GM18517 (cell line): ENCODE data around the gene TTC7B.

Source experiments
- ATAC-seq: cut with Tn5 transposase; IDR thresholded peaks from one replicate; pipeline ENCODE4 v1.9.1; 2021; ENCODE audit warnings: mild to moderate bottlenecking, moderate library complexity; ENCODE audit not compliant: unreplicated experiment

The TTC7B gene

DNA sequence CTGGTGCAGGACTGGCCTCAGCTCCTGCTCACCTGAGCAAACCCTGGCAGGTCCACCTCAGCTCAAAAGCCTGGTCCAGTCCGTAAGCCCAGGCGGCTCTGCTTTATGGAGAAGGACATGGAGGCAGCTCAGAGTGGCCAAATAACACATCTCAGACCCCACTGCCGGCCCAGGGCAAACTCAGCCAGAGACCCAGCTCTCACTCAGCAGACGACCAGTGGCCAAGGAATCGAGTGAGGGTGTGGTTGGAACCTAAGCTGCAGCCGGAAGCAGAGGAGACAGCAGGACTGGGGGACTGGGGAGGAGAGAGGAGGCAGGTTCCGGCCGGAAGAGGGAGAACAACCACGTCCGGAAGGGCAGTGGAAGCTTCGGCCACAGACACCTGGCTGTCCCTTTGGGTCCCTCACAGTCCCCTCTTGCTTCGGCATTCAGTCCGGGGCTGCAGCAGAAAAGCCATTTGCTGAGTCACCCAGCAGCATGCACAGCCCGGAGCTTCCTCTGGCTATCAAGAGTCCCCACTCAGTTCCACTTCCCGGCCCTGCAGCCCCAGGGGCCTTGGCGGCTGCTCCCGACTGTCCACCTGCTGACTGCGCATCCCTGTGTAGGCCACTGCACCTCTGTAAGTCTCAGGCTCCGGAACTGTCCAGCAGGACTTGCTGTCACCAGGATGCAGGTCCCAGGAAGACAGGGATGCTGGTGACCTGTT, 315.4 kb downstream of the TTC7B start:
- no peak for ATAC-seq

DNA sequence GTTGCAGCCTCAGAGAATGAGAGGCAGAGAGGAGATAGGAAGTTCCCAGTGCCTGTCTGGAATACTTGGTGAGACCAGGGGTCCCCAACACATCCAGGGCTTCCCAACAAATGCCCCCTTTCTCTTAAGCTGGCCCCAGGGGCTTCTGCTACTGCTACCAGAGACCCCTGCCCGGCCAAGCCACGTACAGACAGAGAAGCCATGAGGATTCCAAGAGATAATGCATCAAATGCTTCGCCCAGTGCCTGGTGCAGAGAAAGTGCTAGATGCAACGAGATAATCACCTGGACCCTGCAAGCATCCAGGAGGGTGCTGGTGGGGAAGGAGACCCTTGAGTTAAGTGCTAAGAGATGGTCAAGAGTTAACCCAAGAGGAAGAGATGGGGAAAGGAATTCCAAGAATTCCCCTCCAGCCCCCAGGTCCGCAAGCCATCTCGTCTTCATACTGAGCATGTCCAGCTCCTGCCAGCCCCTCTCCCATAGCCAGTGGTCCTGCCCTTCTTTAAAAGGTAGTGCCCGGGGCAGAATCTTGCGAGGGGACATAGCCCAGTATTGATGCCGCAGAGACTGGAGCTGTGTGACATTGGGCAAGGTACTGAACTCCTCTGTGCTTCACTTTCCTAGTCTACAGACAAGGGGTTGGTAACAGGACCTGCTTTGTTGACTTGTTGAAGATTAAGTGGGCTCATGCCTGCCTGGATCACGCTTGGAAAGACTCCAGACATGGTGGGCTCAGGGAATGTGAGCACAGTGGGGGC, 316.1 kb downstream of the TTC7B start:
- no peak for ATAC-seq

DNA sequence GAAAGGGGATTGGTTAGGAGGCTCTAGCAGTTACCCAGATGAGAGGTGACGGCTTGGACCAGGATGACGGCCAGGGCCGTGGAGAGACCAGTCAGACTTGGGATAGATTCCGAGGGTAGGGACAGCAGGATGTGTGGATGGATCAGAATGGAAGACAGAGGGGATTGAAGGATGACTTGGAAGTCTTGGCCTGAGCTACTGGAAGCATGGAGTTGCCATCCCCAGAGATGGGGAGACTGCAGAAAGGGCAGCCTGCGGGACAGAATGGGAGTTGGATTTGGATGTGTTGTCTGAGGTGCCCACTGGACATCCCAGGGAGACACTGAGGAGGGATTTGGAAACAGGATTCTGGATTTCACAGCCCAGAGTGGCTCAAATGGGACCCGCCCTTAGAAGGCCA, 317.1 kb downstream of the TTC7B start:
- ATAC-seq, result no peak

DNA sequence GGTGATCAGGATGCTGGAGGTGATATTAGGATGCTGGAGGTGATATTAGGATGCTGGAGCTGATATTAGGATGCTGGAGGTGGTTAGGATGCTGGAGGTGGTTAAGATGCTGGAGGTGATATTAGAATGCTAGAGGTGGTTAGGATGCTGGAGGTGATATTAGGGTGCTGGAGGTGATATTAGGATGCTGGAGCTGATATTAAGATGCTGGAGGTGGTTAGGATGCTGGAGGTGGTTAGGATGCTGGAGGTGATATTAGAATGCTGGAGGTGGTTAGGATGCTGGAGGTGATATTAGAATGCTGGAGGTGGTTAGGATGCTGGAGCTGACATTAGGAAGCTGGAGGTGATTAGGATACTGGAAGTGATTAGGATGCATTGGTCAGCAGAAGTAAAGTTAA, 318.0 kb downstream of the TTC7B start:
- no peak for ATAC-seq

DNA sequence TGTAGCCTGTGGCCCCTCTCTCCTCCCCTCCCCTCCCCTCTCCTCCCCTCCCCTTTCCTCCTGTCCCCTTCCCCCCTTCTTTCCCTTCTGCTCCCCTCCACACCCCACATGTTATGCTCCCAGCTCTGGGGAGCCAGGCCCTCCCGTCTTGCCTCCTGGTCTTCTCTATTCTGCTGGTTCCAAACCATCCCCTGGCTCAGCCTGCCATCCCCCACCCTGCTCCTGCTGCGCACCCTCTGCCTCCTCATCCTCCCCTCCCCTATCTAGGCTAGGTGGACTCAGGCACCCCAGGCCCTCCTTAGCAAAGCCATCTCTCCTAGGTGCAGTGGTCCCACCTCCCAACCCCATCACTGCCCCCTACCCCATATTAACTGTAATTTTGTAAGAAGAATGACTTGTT, 319.9 kb downstream of the TTC7B start:
- ATAC-seq, result no peak

DNA sequence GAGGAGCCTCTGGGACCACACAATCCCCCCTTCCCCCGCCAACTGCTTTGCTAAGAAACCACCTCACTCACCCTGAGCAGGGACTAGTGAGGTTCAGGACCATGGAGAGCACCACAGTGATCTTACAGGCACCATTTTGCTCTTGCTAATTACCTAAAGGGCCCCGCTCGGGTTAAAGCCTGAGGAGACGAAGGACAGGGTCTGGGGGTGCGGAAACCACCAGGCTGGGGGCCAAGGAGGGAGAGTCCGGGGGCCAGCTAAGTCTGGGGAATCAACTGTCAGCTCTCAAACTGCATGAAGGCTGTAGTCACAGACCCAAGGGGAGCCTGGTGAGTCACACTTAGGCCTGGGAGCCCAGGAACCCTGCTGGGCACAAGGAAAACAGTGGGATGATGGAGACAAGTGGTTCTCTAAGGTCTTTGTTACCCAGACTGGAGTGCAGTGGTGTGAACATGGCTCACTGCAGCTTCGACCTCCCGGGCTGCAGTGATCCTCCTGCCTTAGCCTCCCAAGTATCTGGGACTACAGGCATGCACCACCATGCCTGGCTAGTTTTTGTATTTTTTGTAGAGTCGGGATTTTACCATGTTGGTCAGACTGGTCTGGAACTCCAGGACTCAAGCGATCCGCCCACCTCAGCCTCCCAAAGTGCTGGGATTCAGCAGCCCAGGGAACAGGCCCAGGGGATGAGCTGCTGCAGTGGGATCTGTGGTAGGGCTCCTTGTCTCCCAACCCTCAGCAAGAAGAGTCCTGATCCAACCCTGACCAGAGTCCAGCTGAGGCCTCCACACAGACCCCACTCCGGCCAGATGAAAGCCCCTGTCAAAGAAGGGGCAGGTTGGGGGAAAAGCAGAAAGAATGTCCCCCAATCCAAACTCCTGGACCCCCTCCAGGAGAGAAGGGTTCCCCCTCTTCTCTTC, 320.6 kb downstream of the TTC7B start:
- no peak for ATAC-seq

DNA sequence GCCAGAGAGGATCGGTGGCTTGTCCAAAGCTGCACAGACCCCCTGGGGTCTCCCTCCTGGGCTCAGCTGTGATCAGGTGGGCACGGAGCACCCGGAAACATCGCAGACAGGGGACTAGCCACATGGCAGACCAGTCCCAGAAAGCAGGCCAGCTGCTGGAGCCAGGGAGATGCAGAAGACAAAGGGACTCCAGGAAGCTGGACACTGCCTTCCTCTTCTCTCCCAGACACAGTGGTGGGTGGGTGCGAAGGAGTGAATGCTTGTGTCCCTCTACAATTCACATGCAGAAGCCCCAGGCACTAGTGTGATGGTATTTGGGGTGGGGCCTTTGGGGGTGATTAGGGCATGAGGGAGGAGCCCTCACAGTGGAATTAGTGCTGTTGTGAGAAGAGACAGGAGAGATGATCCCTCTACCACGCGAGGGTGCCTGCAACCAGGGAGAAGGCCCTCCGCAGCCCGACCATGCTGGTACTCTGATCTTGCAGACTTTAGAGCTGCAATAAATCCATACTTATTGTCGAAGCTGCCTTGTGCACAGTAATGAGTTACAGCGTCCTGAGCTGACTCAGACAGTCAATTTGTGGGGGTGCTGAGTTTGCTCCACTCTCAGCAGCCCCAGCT, 324.2 kb downstream of the TTC7B start:
- ATAC-seq, result no peak

DNA sequence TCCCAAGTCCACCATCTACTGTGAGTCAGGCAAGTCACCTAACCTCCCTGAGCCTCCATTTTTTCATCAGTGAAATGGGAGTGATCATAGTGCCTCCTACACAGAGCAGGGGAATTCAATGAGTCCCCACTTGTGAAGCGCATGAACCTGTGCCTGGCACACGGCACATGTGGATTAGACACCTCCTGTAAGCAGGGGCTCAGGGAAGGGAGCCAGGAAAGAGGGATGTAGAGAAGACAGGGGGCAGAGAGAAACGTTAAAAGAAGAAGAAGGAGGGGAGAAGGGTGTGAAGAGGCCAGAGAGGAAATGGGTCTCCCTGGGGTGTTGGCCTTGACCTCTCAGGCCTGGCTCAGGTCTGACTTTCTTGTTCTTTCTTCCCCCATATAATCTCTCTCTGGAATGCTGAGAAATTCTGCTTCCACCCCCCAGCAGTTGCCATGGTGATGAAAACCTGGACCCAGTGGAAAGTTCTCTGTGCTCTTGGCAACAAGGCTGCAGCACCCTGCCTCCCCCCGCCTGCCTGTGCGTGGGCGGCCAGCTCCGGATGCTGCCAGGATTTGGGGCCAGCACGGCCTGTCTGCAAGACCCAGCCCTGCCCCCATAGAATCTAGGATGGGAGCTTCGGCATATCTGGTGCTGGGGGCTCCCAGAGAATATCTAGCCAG, 324.9 kb downstream of the TTC7B start:
- no peak for ATAC-seq

DNA sequence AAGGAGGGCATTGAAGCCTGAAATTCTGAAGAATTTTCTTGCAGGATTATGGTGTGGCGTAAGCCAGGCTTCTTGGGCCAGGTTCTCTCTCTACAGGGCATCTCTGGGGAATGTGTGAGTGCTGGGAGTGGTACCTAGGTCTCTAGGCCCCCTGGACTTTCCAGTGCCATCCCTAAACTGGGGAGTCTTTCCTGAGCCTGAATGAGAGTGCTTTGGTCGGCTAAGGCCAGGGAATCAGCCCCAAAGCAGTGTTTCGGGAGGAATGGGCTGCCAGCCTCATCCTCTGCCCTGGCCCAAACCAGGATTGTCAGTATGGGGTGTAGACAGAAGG, 325.5 kb downstream of the TTC7B start:
- no peak for ATAC-seq

DNA sequence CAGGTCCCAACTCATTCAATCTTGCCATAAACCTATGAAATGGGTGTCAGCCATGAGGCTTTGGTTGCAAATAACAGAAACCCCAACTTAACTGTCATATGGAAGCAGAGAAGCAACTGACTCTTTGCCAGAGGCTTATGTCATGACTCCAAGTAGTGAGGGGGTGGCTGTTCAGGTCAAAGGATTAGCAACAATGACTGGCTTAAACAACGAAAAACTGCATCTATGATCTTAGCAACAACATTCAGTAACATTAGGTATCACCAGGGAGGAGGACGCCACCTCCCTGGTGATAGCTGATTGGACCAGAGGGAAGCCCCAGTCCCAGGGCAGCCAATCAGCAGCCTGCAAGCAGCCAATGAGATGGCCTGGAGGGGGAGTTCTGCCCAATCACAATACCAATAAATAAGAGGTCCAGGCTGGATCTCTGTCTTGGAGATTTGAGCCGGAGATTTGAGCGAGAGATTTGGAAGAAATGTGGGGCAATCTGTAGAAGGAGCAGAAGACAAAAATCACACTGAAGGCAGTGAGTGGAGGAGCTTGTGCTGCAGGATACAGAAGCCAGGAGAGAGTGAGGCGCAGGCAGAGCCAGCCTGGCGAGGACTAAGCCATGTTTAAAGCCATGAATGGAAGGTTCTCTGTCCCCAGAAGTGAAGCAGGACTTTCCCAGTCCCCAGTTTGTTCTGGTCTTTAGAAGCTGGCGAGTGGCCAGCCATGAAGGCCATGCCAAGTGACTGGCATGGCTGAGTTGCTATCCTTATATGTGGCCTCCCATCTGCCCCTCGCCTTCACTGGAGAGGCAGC, 326.1 kb downstream of the TTC7B start:
- no peak for ATAC-seq

DNA sequence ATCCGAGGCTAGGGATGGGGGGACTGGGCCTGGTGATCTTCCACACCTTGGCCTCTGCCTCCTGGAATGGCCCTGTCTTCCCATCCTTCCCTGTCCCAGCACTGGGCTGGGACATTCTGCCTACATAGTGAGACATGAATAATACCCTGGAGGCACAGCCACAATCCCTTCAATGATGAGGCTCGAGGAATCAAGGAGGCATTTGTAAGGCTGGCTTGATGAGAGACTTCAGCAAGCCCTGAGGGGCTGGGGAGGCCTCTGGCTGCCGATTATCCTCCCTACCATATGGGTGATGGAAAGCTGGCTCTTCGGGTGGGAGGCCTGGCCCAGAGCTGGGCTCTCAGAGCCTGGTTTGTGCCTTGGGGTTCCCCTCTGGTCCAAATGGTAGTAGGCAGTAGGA, 326.9 kb downstream of the TTC7B start:
- ATAC-seq, result no peak

DNA sequence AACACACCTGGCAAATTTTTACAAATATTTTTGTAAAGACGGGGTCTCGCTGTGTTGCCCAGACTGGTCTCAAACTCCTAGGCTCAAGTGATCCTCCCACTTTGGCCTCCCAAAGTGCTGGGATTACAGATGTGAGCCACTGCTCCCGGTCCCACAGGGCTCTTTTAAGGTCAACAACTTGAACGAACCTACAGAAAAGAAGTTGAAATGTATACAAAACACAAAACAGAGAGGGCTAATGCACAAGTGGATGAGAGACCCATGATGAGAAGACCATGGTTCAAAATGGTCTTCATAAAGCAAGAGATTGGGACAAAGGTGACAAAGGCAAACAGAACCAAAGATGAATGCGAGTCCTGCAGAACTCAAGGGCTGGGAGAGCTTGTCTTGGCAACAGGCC, 328.0 kb downstream of the TTC7B start:
- ATAC-seq, result no peak

DNA sequence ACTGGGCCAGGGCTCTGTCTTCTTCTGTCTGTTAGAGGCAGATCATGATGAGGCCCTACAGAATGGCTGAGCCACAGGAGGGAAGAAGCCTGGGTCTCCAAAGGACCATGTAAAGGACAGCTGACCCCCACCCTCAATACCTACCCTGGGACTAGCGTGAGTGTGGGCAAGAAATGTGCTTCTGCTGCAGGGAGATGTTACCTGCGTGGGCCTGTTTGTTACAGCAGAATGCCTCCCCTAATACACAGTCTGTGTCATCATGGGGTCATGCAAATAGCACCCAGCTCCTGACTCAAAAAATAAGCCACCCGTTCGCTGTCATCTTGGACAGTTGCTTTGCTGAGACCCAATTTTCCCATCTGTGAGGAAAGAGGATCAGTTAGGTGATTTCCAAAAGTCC, 328.8 kb downstream of the TTC7B start:
- ATAC-seq, result no peak

DNA sequence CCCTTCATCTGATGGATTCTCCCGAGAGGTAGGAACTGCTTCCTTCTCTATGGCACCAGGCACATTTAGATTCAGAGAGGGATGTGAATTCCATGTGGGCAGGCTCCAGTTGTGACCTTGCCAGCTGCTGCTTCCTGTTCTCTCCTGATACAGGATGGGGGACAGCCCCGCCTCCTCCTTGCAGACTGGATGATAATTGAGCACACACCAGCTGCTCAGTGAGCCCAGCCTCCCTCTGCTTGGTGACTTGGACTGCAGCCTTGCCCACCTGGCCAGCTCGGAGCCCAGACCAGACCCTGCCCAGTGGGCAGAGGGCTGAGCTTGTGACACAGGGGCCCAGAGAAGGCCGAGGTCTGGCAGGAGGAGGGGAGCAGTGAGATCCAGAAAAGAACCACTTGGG, 329.2 kb downstream of the TTC7B start:
- ATAC-seq, result no peak

DNA sequence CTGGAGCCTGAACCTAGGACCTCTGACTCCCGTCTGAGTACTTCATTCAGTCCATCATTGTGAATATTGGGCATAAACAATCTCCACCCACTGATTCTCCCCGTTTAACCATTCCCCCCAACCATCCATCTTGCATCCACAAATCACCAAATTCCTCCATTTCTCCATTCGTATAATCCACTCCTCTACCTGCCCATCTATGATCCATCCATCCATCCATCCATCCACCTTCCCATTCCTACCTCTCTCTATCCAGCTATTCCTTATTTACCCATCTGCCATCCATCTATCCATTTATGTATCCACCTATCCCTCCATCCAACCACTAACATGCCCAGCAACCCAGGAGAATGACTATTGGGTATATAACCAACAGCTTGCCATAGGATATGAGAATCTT, 331.9 kb downstream of the TTC7B start:
- no peak for ATAC-seq

DNA sequence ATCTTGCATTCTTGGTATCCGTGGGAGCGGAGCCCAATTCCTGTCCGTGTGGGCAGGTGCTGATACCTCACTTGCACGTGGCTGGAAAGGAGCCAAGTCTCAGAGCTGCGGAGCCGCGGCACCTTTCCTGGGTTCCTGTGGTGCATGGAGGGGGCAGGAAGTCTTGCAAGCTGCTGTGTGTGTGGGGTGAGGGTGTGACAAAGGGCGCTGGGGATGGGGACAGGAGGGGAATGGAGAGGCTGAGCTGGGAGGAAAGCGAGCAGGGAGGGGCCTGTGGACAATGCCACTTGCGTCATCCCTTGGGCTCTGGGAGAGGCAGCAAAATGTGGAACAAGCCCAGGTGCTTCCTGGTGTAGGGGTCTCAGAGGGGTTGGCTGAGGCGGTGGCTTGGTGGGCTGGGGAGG, 332.7 kb downstream of the TTC7B start:
- ATAC-seq, result no peak

DNA sequence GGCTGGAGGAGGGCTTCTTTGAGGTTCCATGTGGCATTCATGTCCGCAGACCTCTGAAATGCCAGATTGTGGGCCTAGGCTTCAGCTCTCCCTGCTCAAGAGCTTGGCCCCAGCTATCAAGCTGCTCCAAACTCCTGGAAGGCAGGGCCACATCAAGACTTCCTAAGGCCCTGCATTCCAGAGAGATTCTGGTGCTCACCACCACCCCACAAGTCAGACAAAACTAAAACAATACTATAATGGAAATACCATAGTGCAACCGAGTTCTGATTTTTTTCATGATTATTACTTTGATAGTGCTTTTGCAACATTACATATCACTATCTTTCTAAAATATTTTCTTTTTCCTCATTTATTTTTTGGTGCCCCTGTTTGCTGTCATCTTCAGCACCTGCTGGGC, 333.1 kb downstream of the TTC7B start:
- no peak for ATAC-seq

DNA sequence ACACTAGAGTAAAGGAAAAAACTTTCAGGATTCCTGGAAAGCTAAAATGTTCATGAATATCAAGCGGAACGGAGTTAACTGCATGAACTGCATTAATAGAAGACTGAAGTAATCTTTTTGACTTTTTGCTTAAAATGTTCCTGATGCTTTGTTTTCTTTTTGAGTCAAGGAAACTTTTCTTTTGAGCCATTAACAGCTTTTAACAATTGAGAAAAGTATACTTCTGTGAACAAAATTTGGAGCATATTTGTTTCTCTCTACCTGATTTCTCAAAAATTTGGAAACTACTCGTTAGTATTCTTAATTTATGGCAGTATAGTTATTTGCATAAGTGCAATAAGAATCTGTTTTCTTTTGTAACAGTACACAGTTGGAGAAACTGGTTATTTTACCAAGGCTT, 340.9 kb downstream of the TTC7B start:
- ATAC-seq, result no peak
